HepG2 (cell line): Measurements from ENCODE around the gene KRT17. TPM values are rescaled to one million over a fixed set of nuclear protein-coding genes. Genes with fewer than 3 reads are reported as not detected.

Experiments
- AKAP8 ChIP-seq: sonication (generic); formaldehyde crosslinking; IDR thresholded peaks from 2 replicates; pipeline ENCODE4 v1.5.1; 2020; ENCODE audit warnings: mild to moderate bottlenecking, missing genetic modification reagents
- ATM ChIP-seq: fragments of 450-650 bp; IDR thresholded peaks from 2 replicates; pipeline ENCODE4 v1.7.1; 2017; ENCODE audit warnings: mild to moderate bottlenecking, borderline replicate concordance
- CC2D1A ChIP-seq: sonication (generic); formaldehyde crosslinking; IDR thresholded peaks from 2 replicates; pipeline ENCODE4 v1.8.1; 2023; ENCODE audit warnings: mild to moderate bottlenecking, missing genetic modification reagents
- HNF4G ChIP-seq, 2 experiments: sonication (generic) in 1 of 2; formaldehyde crosslinking in 1 of 2; IDR thresholded peaks; 2 replicates each; pipeline versions ENCODE4 v1.4.0 to v1.6.1; 2011 to 2020; ENCODE audit warnings: borderline replicate concordance in 2 of 2, low read depth in 2 of 2, mild to moderate bottlenecking in 2 of 2, low read length in 1 of 2, missing genetic modification reagents in 1 of 2, moderate library complexity in 1 of 2
- SMC3 ChIP-seq: IDR thresholded peaks from 2 replicates; pipeline ENCODE4 v1.6.1; 2011; ENCODE audit warnings: low read length, improper control_type of control experiment
- SOX13 ChIP-seq, 3 experiments: fragments of 450-650 bp in 1 of 3; sonication (generic) in 1 of 3; formaldehyde crosslinking in 1 of 3; IDR thresholded peaks in 2 of 3; conservative IDR thresholded peaks in 1 of 3; 2 replicates each; pipeline versions ENCODE4 v1.5.0 to v1.6.1; 2016 to 2020; ENCODE audit warnings: antibody characterized with exemption in 1 of 3, mild to moderate bottlenecking in 1 of 3, missing compliant biosample characterization in 1 of 3, missing genetic modification reagents in 1 of 3, moderate library complexity in 1 of 3
- SRF ChIP-seq: IDR thresholded peaks from 2 replicates; pipeline ENCODE4 v1.6.1; 2011; ENCODE audit warnings: mild to moderate bottlenecking, low read depth, low read length, moderate library complexity
- SRSF9 ChIP-seq: fragments of 200-400 bp; formaldehyde crosslinking; IDR thresholded peaks from 2 replicates; pipeline ENCODE4 v1.6.1; 2018; ENCODE audit warnings: borderline replicate concordance, mild to moderate bottlenecking, low read depth, low read length; ENCODE audit not compliant: insufficient read depth, poor library complexity, severe bottlenecking
- ZNF260 ChIP-seq: sonication (generic); formaldehyde crosslinking; IDR thresholded peaks from 2 replicates; pipeline ENCODE4 v1.4.0; 2020; ENCODE audit warnings: missing genetic modification reagents, low read depth, mild to moderate bottlenecking, borderline replicate concordance
- ZNF670 ChIP-seq: sonication (generic); formaldehyde crosslinking; IDR thresholded peaks from 2 replicates; pipeline ENCODE4 v1.8.0; 2022; ENCODE audit warnings: mild to moderate bottlenecking, missing genetic modification reagents, borderline replicate concordance
- ZNF839 ChIP-seq: sonication (generic); formaldehyde crosslinking; IDR thresholded peaks from 2 replicates; pipeline ENCODE4 v1.4.0; 2020; ENCODE audit warnings: missing genetic modification reagents, mild to moderate bottlenecking, borderline replicate concordance
- polyA plus RNA-seq, 8 experiments: library from polyadenylated mRNA; depleted of rRNA in 3 of 8; stranded (reverse) in 7 of 8; unstranded in 1 of 8; fragments of >200 nt; fragmentation: Illumina TruSeq in 4 of 8; extraction: Trizol in 4 of 8; gene quantifications; 2 replicates each; pipeline versions ENCODE4 v1.2.1 to v1.2.3, GENCODE V29; 2011 to 2016; ENCODE audit warnings: low read depth in 4 of 8, missing spikeins in 1 of 8, mixed read lengths in 1 of 8; ENCODE audit not compliant: insufficient read depth in 1 of 8
- total RNA-seq, 5 experiments: library from RNA; depleted of rRNA; stranded (reverse); fragments of >200 nt; fragmentation: Illumina TruSeq; extraction: Trizol; gene quantifications; 2 replicates each; pipeline ENCODE4 v1.2.3, GENCODE V29; 2016; ENCODE audit warnings: low read depth in 1 of 5
- TF ChIP-seq, protein P1 (sequence below): sonication (generic); formaldehyde crosslinking; IDR thresholded peaks from 2 replicates; pipeline ENCODE4 v1.8.0; 2022; ENCODE audit warnings: low read depth, missing genetic modification reagents
- TF ChIP-seq, protein P2 (sequence below), 2 experiments: sonication (generic) in 1 of 2; formaldehyde crosslinking in 1 of 2; IDR thresholded peaks; 2 replicates each; pipeline versions ENCODE4 v1.4.0 to v1.6.1; 2018 to 2020; ENCODE audit warnings: missing genetic modification reagents in 2 of 2, borderline replicate concordance in 1 of 2, low read depth in 1 of 2, mild to moderate bottlenecking in 1 of 2, missing biosample characterization in 1 of 2
- TF ChIP-seq, protein P3 (sequence below): sonication (generic); formaldehyde crosslinking; IDR thresholded peaks from 2 replicates; pipeline ENCODE4 v1.4.0; 2020; ENCODE audit warnings: mild to moderate bottlenecking, missing genetic modification reagents
- TF ChIP-seq, protein P4 (sequence below): sonication (generic); formaldehyde crosslinking; IDR thresholded peaks from 2 replicates; pipeline ENCODE4 v1.4.0; 2020; ENCODE audit warnings: mild to moderate bottlenecking, missing genetic modification reagents, borderline replicate concordance
- TF ChIP-seq, protein P5 (sequence below): sonication (generic); formaldehyde crosslinking; IDR thresholded peaks from 2 replicates; pipeline ENCODE4 v1.4.0; 2020; ENCODE audit warnings: missing genetic modification reagents

The KRT17 gene
- total and polyA plus RNA-seq, 2 of the 13 experiments (the other 11 are each of a cell fraction or from before 2014, with no cell fraction given): 0.38 to 0.82 TPM

DNA sequence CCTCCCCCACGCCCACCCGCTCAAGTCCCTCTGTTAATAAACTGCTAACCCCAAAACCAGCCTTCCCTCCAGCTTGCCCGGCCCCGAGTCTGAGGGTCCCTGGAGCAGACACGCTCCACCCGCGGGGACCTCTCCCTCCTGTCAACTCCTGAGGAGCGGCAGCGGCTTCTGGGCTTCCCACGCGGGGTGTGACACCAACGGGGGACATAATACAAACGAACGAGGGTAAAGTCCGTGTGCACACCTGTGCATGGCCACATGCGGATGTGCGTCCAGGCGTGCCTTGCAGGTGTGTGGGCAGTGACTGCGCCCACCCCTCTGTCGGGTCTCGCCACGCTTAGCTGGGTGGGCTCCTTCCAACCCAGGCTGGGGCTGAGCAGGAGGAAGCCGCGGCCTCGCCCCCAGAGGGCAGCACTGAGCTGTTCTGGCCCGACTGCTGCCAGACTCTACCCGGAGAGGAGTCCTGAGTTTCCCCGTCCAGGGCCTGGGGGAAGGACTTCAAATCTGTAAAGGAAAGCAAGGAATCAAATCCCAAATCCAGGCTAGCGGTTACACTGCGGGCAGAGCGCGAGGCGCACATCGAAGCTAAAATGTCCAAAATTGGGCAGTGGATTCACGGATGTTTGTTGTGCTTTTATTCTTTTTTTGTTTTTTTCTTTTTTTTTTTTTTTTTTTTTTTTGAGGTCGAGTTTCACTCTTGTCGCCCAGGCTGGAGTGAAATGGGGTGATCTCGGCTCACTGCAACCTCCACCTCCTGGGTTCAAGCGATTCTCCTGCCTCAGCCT, 24.2 kb upstream of the KRT17 start (continued):
- TF ChIP-seq HNF4G (IDR thresholded peaks at IDR 0.05; ENCODE audit: borderline replicate concordance, low read depth, low read length) (no peak), HNF4G (CRISPR knock-in tag; IDR thresholded peaks at IDR 0.05; ENCODE audit: borderline replicate concordance, low read depth) (0 out of 2 replicates have a peak, but pooled peaks have one; percentile 44), SRSF9 (no peak), SRF (no peak), SOX13 (IDR thresholded peaks at IDR 0.05) (no peak), SOX13 (CRISPR knock-in tag; conservative IDR thresholded peaks at IDR 0.05 in 1 of 2, IDR thresholded peaks at IDR 0.05 in 1 of 2) (no peak), ZNF260 (CRISPR knock-in tag) (no peak), ATM (no peak), CC2D1A (CRISPR knock-in tag) (no peak), ZNF670 (CRISPR knock-in tag) (peak; percentile 76; the same call in 1 of the 2 replicates), ZNF839 (CRISPR knock-in tag) (0 out of 2 replicates have a peak, but pooled peaks have one; percentile 54), SMC3 (peak; percentile 39; the same call in 1 of the 2 replicates), AKAP8 (CRISPR knock-in tag) (no peak)
- TF ChIP-seq, protein P1, sequence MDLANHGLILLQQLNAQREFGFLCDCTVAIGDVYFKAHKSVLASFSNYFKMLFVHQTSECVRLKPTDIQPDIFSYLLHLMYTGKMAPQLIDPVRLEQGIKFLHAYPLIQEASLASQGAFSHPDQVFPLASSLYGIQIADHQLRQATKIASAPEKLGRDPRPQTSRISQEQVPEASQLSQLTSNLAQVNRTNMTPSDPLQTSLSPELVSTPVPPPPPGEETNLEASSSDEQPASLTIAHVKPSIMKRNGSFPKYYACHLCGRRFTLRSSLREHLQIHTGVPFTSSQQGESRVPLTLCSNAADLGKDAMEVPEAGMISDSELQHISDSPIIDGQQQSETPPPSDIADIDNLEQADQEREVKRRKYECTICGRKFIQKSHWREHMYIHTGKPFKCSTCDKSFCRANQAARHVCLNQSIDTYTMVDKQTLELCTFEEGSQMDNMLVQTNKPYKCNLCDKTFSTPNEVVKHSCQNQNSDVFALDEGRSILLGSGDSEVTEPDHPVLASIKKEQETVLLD (CRISPR knock-in tag): no peak
- TF ChIP-seq, protein P2, sequence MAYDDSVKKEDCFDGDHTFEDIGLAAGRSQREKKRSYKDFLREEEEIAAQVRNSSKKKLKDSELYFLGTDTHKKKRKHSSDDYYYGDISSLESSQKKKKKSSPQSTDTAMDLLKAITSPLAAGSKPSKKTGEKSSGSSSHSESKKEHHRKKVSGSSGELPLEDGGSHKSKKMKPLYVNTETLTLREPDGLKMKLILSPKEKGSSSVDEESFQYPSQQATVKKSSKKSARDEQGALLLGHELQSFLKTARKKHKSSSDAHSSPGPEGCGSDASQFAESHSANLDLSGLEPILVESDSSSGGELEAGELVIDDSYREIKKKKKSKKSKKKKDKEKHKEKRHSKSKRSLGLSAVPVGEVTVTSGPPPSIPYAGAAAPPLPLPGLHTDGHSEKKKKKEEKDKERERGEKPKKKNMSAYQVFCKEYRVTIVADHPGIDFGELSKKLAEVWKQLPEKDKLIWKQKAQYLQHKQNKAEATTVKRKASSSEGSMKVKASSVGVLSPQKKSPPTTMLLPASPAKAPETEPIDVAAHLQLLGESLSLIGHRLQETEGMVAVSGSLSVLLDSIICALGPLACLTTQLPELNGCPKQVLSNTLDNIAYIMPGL (CRISPR knock-in tag; IDR thresholded peaks at IDR 0.05; ENCODE audit: borderline replicate concordance in 1 of 2, low read depth in 1 of 2): peak; percentile 78 to 86; a peak in 3 of 4 replicates
- TF ChIP-seq, protein P3, sequence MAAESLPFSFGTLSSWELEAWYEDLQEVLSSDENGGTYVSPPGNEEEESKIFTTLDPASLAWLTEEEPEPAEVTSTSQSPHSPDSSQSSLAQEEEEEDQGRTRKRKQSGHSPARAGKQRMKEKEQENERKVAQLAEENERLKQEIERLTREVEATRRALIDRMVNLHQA (CRISPR knock-in tag): no peak
- TF ChIP-seq, protein P4, sequence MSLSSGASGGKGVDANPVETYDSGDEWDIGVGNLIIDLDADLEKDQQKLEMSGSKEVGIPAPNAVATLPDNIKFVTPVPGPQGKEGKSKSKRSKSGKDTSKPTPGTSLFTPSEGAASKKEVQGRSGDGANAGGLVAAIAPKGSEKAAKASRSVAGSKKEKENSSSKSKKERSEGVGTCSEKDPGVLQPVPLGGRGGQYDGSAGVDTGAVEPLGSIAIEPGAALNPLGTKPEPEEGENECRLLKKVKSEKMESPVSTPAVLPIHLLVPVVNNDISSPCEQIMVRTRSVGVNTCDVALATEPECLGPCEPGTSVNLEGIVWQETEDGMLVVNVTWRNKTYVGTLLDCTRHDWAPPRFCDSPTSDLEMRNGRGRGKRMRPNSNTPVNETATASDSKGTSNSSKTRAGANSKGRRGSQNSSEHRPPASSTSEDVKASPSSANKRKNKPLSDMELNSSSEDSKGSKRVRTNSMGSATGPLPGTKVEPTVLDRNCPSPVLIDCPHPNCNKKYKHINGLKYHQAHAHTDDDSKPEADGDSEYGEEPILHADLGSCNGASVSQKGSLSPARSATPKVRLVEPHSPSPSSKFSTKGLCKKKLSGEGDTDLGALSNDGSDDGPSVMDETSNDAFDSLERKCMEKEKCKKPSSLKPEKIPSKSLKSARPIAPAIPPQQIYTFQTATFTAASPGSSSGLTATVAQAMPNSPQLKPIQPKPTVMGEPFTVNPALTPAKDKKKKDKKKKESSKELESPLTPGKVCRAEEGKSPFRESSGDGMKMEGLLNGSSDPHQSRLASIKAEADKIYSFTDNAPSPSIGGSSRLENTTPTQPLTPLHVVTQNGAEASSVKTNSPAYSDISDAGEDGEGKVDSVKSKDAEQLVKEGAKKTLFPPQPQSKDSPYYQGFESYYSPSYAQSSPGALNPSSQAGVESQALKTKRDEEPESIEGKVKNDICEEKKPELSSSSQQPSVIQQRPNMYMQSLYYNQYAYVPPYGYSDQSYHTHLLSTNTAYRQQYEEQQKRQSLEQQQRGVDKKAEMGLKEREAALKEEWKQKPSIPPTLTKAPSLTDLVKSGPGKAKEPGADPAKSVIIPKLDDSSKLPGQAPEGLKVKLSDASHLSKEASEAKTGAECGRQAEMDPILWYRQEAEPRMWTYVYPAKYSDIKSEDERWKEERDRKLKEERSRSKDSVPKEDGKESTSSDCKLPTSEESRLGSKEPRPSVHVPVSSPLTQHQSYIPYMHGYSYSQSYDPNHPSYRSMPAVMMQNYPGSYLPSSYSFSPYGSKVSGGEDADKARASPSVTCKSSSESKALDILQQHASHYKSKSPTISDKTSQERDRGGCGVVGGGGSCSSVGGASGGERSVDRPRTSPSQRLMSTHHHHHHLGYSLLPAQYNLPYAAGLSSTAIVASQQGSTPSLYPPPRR: no peak
- TF ChIP-seq, protein P5, sequence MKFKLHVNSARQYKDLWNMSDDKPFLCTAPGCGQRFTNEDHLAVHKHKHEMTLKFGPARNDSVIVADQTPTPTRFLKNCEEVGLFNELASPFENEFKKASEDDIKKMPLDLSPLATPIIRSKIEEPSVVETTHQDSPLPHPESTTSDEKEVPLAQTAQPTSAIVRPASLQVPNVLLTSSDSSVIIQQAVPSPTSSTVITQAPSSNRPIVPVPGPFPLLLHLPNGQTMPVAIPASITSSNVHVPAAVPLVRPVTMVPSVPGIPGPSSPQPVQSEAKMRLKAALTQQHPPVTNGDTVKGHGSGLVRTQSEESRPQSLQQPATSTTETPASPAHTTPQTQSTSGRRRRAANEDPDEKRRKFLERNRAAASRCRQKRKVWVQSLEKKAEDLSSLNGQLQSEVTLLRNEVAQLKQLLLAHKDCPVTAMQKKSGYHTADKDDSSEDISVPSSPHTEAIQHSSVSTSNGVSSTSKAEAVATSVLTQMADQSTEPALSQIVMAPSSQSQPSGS (CRISPR knock-in tag): 0 out of 2 replicates have a peak, but pooled peaks have one; percentile 18
